ENCODE measurements around the gene CD74. TPM values are rescaled to one million over a fixed set of nuclear protein-coding genes. Genes with fewer than 3 reads are reported as not detected.
A peak's percentile ranks its signal among the peaks of the same experiment; 100 is the strongest.

Gene CD74
- total RNA-seq, 2 donors from 2014 or later: 425 to 612 TPM

DNA sequence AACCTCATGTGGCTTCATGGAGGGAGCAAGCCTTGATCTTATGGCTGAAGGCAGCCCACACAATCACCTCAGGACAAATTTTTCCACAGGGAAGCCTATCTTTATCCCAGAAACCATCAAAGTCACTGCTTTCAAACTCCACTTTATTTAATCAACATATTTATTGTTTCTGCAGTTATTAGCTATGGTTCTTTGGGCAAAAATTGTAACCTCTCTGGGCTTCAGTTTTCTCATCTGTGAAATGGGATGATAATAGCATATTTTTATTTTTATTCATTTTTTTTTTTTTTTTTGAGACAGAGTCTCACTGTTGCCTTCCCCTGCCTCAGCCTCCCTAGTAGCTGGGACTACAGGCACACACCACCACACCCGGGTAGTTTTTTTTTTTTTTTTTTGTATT is 38.9 kb upstream of the CD74 start:
- Histone ChIP-seq H3K27ac (no peak overlapping the region), H3K36me3 (peaks cover 7 to 13% of the 10 kb centered on the region in 2 donors), H3K4me1 (replicated peaks) (no peaks in the 10 kb centered on the region), H3K27me3 (replicated peaks; ENCODE audit: insufficient read depth) (no peaks in the 10 kb centered on the region), H3K4me3 (no peak overlapping the region), H3K9me3 (no peaks in the 10 kb centered on the region)
- 93% methylated on average over 1 of the region's 1 CpG for WGBS
- no peak for DNase-seq (ENCODE audit: low spot score)
- TF ChIP-seq POLR2A (IDR thresholded peaks at IDR 0.05): no peak
- no peak for TF ChIP-seq POLR2AphosphoS5 (IDR thresholded peaks at IDR 0.05)
- TF ChIP-seq, protein P1, sequence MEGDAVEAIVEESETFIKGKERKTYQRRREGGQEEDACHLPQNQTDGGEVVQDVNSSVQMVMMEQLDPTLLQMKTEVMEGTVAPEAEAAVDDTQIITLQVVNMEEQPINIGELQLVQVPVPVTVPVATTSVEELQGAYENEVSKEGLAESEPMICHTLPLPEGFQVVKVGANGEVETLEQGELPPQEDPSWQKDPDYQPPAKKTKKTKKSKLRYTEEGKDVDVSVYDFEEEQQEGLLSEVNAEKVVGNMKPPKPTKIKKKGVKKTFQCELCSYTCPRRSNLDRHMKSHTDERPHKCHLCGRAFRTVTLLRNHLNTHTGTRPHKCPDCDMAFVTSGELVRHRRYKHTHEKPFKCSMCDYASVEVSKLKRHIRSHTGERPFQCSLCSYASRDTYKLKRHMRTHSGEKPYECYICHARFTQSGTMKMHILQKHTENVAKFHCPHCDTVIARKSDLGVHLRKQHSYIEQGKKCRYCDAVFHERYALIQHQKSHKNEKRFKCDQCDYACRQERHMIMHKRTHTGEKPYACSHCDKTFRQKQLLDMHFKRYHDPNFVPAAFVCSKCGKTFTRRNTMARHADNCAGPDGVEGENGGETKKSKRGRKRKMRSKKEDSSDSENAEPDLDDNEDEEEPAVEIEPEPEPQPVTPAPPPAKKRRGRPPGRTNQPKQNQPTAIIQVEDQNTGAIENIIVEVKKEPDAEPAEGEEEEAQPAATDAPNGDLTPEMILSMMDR (IDR thresholded peaks at IDR 0.05): no peak
- intact Hi-C loops (cut with DNase I): no loop called here

DNA sequence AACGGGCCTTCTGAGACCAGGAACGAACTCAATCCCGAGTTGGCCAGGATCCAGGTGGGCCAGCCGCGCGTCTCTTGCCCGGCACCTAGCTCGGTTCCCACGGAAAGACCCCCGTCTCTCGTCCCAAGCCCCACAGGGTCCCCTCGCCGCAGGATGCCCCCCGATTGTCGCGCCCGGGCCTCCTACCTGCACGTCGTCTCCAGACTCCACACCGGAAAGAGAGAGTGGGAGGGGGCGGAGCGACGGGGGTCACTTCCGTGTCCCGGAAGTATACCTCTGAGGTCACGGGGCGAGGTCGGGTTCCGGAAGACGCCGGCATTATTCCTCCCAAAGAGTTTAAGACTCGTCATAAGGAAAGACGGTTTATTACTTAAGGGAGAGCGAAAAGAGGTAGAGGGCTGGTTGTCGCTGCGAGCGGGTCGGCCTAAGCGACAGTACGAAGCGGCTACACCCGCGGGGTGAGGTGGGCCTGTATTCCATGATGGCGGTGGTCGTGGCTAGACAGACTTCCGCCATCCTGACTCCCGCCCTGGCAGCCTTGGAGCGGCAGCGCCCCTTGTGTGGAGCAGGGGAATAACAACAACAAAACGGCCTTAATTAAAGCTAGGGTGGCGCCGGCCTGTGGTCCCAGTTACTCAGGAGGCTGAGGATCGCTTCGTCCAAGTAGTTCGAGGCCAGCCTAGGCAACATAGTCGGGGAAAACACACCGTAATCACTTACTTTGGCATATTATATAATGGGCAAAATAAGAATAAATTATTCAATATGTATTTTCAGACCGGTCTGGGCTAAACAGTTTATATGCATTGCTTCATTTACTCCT is 37.0 kb upstream of the CD74 start, which contains the start of gene RPS14:
RPS14 (minus strand) TSS at position 223 of the 823 bp plus-strand sequence. CDS start 2,006 bp downstream, outside the sequence.
- Histone ChIP-seq H3K9me3 (no peaks in the 10 kb centered on the region), H3K27me3 (replicated peaks; ENCODE audit: insufficient read depth) (no peaks in the 10 kb centered on the region), H3K27ac (peak within 1 kb of the TSS; percentile 93 to 95), H3K36me3 (peaks cover 22 to 32% of the 10 kb centered on the region in 2 donors), H3K4me3 (peak within 1 kb of the TSS; percentile 49 to 71), H3K4me1 (replicated peaks) (no peaks in the 10 kb centered on the region)
- peak; percentile 90 for DNase-seq (ENCODE audit: low spot score)
- intact Hi-C loops (cut with DNase I): no loop called here
- TF ChIP-seq, protein P1 (IDR thresholded peaks at IDR 0.05): peak; percentile 74 to 97 (median 91)
- peak; percentile 66 for TF ChIP-seq POLR2A (IDR thresholded peaks at IDR 0.05)
- peak; percentile 93 for TF ChIP-seq POLR2AphosphoS5 (IDR thresholded peaks at IDR 0.05)
- 4% methylated on average over 55 of the region's 58 CpGs for WGBS

DNA sequence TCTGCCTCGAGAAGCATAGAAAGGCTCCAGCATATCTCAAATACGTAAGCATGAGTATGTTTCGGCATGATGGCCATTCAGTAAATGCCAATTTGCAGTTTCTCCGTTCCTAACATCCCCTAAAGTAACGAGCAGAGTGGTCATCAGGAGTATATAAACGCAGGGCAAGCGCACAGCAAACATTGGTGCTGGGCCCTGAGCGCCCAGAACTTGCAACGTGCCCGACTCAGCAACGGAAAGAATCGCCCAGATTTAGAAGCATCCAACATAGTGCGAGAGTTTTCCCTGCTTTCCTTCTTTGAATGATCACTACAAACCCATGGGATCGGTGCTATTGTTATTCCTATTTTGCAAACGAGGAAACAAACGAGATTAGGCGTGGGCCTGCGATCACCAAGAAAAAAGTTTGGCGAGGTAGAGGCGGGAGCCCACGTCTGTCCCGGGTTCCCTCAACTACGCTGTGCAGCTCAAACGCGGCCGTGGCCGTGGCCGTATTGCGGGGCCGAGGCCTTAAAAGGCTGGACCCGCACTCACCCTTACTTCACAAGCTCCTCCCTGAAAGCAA is 36.3 kb upstream of the CD74 start:
- WGBS: under 1% methylated on average over 31 of the region's 31 CpGs
- TF ChIP-seq POLR2AphosphoS5 (IDR thresholded peaks at IDR 0.05) (no peak), POLR2A (IDR thresholded peaks at IDR 0.05) (no peak)
- TF ChIP-seq, protein P1 (IDR thresholded peaks at IDR 0.05): no peak
- intact Hi-C loops (cut with DNase I): no loop called here
- H3K36me3 ChIP-seq: peaks cover 27 to 36% of the 10 kb centered on the region in 2 donors
- no peaks in the 10 kb centered on the region for H3K27me3 ChIP-seq (replicated peaks; ENCODE audit: insufficient read depth)
- peak overlapping the region; percentile 49 to 71 for H3K4me3 ChIP-seq
- no peak for DNase-seq (ENCODE audit: low spot score)
- no peaks in the 10 kb centered on the region for H3K9me3 ChIP-seq
- H3K27ac ChIP-seq: peak overlapping the region; percentile 93 to 95
- H3K4me1 ChIP-seq (replicated peaks): no peaks in the 10 kb centered on the region

DNA sequence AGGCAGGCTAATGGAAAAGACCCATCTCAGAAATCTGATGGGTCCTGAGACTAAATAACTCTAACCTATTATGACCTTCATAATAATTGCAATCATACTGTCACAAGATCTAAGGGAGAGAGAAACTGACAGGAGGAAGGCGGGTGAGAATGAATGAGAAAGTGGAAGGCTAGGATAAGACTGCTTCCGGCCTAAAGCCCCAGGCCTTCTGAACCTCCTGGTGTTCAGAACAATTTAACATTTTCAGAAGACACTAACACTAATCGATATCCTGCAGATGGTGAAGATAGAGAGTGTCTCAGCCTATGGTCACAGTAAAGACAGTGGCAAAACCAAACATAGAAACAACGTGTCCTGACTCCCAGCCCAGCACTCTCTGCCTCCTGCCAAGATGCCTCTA is 35.6 kb upstream of the CD74 start:
- no peak for DNase-seq (ENCODE audit: low spot score)
- Histone ChIP-seq H3K27me3 (replicated peaks; ENCODE audit: insufficient read depth) (no peaks in the 10 kb centered on the region), H3K4me3 (peak overlapping the region; percentile 49 to 71), H3K27ac (peak overlapping the region in 1 of 2 donors; percentile 95), H3K4me1 (replicated peaks) (no peaks in the 10 kb centered on the region), H3K9me3 (no peaks in the 10 kb centered on the region), H3K36me3 (peaks cover 31 to 36% of the 10 kb centered on the region in 2 donors)
- TF ChIP-seq POLR2A (IDR thresholded peaks at IDR 0.05) (no peak), POLR2AphosphoS5 (IDR thresholded peaks at IDR 0.05) (no peak)
- TF ChIP-seq, protein P1 (IDR thresholded peaks at IDR 0.05): no peak
- WGBS: 18% methylated on average over 4 of the region's 4 CpGs
- intact Hi-C loops (cut with DNase I): no loop called here

Data from prostate gland (tissue), 2 donors.